ENCODE measurements around the gene MARCHF3.

GRCh38 chr5:126854526-126855110 lies 175.7 kb downstream of the MARCHF3 start:
- TF ChIP-seq CTCF (IDR thresholded peaks at IDR 0.05) (no peak), POLR2A (IDR thresholded peaks at IDR 0.05) (no peak)

All from right lobe of liver (tissue), 4 donors.